CD14-positive monocyte (primary cell): ENCODE data around the gene PYGO2. TPM values are rescaled to one million over a fixed set of nuclear protein-coding genes. Genes with fewer than 3 reads are reported as not detected.

Experiments used
- DNase-seq, 3 donors: peaks; one replicate each; pipeline ENCODE4 v3.0.0-alpha.2; 2011 to 2022
- H2AFZ ChIP-seq: 2 replicates; pipeline ENCODE4 v1.6.0; 2012; ENCODE audit warnings: mild to moderate bottlenecking, low read depth, low read length, inconsistent platforms; ENCODE audit not compliant: insufficient read depth, poor library complexity, severe bottlenecking
- H3K27ac ChIP-seq, 2 donors: 1 replicate in 1 of 2; 2 replicates in 1 of 2; pipeline ENCODE4 v1.5.1; 2012 to 2013; ENCODE audit warnings: low read length in 2 of 2, control low read depth in 1 of 2, inconsistent platforms in 1 of 2, low read depth in 1 of 2, mild to moderate bottlenecking in 1 of 2
- H3K27me3 ChIP-seq, 2 donors: one replicate each; pipeline versions ENCODE4 v1.6.0 to v1.6.1; 2011 to 2013; ENCODE audit warnings: low read length in 2 of 2; ENCODE audit not compliant: control insufficient read depth in 2 of 2, insufficient read depth in 2 of 2
- H3K36me3 ChIP-seq, 2 donors: replicated peaks in 1 of 2; 1 replicate in 1 of 2; 2 replicates in 1 of 2; pipeline versions ENCODE4 v1.5.1 to v1.6.1; 2012 to 2013; ENCODE audit warnings: low read length in 2 of 2, control low read depth in 1 of 2, inconsistent platforms in 1 of 2, mild to moderate bottlenecking in 1 of 2; ENCODE audit not compliant: insufficient read depth in 2 of 2, control insufficient read depth in 1 of 2
- H3K4me1 ChIP-seq, 2 donors: 1 replicate in 1 of 2; 2 replicates in 1 of 2; pipeline versions ENCODE4 v1.5.1 to v1.6.1; 2012 to 2013; ENCODE audit warnings: low read length in 2 of 2, control low read depth in 1 of 2, inconsistent platforms in 1 of 2, mild to moderate bottlenecking in 1 of 2, moderate library complexity in 1 of 2; ENCODE audit not compliant: insufficient read depth in 2 of 2, control insufficient read depth in 1 of 2
- H3K4me2 ChIP-seq: replicated peaks from 2 replicates; pipeline ENCODE3; 2012; ENCODE audit warnings: low read length, moderate library complexity, mild to moderate bottlenecking; ENCODE audit not compliant: poor library complexity, severe bottlenecking; ENCODE audit errors: extremely low read depth
- H3K4me3 ChIP-seq, 3 experiments: fragments of 200-600 bp in 1 of 3; sonication (generic) in 1 of 3; replicated peaks in 1 of 3; 1 replicate in 2 of 3; 2 replicates in 1 of 3; pipeline ENCODE4 v1.5.1; 2011 to 2013; ENCODE audit warnings: low read length in 3 of 3, mild to moderate bottlenecking in 3 of 3, control low read depth in 2 of 3, low read depth in 2 of 3, inconsistent platforms in 1 of 3, moderate library complexity in 1 of 3
- H3K79me2 ChIP-seq: 2 replicates; pipeline ENCODE4 v1.6.0; 2012; ENCODE audit warnings: mild to moderate bottlenecking, control low read depth, inconsistent platforms, low read length, moderate library complexity; ENCODE audit not compliant: insufficient read depth
- H3K9ac ChIP-seq: 2 replicates; pipeline ENCODE4 v1.6.0; 2017; ENCODE audit warnings: low read length, mild to moderate bottlenecking; ENCODE audit not compliant: insufficient read depth, poor library complexity, severe bottlenecking
- H3K9me3 ChIP-seq, 2 donors: replicated peaks in 1 of 2; 1 replicate in 1 of 2; 2 replicates in 1 of 2; pipeline versions ENCODE4 v1.5.1 to v1.6.1; 2012 to 2013; ENCODE audit warnings: low read length in 2 of 2, control low read depth in 1 of 2; ENCODE audit not compliant: control insufficient read depth in 1 of 2, insufficient read depth in 1 of 2
- H4K20me1 ChIP-seq: 2 replicates; pipeline ENCODE4 v1.6.0; 2012; ENCODE audit warnings: mild to moderate bottlenecking, low read length, control low read depth, moderate library complexity; ENCODE audit not compliant: insufficient read depth
- H3K27ac Mint-ChIP-seq, 7 donors: one replicate each; pipeline ENCODE4 v1.8.0; 2020; ENCODE audit warnings: mild to moderate bottlenecking in 7 of 7, mixed read lengths in 7 of 7, moderate library complexity in 6 of 7, inconsistent platforms in 2 of 7
- H3K27me3 Mint-ChIP-seq, 3 donors: one replicate each; pipeline ENCODE4 v1.8.0; 2021 to 2022; ENCODE audit warnings: low read depth in 3 of 3, mild to moderate bottlenecking in 3 of 3, mixed read lengths in 3 of 3, moderate library complexity in 3 of 3, inconsistent platforms in 1 of 3
- H3K36me3 Mint-ChIP-seq, 2 donors: one replicate each; pipeline ENCODE4 v1.8.0; 2020; ENCODE audit warnings: mixed read lengths in 2 of 2, inconsistent platforms in 1 of 2, mild to moderate bottlenecking in 1 of 2
- H3K4me1 Mint-ChIP-seq: one replicate; pipeline ENCODE4 v1.8.0; 2020; ENCODE audit warnings: mild to moderate bottlenecking, mixed read lengths
- H3K4me3 Mint-ChIP-seq, 2 donors: one replicate each; pipeline ENCODE4 v1.8.0; 2020; ENCODE audit warnings: mild to moderate bottlenecking in 2 of 2, mixed read lengths in 2 of 2, moderate library complexity in 1 of 2
- H3K9me3 Mint-ChIP-seq, 7 donors: one replicate each; pipeline ENCODE4 v1.8.0; 2020 to 2022; ENCODE audit warnings: mixed read lengths in 7 of 7, mild to moderate bottlenecking in 6 of 7, moderate library complexity in 6 of 7, inconsistent platforms in 2 of 7
- WGBS: methylation state at CpG from one replicate; pipeline ENCODE4 v1.1.5; 2013; ENCODE audit warnings: missing lambda C conversion rate; ENCODE audit not compliant: insufficient coverage; 5-methylcytosine and 5-hydroxymethylcytosine counted together
- intact Hi-C, 2 donors: fragments of 100-400 bp; cut with micrococcal nuclease; formaldehyde crosslinking; loops; one replicate each; pipeline versions ENCODE4 v1.15.0 to v1.15.1; 2023
- polyA plus RNA-seq, 3 donors: library from polyadenylated mRNA; depleted of rRNA in 1 of 3; unstranded in 2 of 3; stranded (reverse) in 1 of 3; fragments of 300-500 nt in 2 of 3; fragments of >200 nt in 1 of 3; fragmentation: Illumina TruSeq in 2 of 3; gene quantifications; 1 replicate in 2 of 3; 2 replicates in 1 of 3; pipeline ENCODE4 v1.2.3, GENCODE V29; 2012 to 2021
- TF ChIP-seq, protein P1 (sequence below): fragments of 200-600 bp; IDR thresholded peaks from one replicate; pipeline ENCODE4 v1.8.0; 2022; ENCODE audit warnings: antibody characterized with exemption, mild to moderate bottlenecking

PYGO2 gene
- polyA plus RNA-seq, 3 donors: 8.2 to 12.5 (median 12.0) TPM

DNA sequence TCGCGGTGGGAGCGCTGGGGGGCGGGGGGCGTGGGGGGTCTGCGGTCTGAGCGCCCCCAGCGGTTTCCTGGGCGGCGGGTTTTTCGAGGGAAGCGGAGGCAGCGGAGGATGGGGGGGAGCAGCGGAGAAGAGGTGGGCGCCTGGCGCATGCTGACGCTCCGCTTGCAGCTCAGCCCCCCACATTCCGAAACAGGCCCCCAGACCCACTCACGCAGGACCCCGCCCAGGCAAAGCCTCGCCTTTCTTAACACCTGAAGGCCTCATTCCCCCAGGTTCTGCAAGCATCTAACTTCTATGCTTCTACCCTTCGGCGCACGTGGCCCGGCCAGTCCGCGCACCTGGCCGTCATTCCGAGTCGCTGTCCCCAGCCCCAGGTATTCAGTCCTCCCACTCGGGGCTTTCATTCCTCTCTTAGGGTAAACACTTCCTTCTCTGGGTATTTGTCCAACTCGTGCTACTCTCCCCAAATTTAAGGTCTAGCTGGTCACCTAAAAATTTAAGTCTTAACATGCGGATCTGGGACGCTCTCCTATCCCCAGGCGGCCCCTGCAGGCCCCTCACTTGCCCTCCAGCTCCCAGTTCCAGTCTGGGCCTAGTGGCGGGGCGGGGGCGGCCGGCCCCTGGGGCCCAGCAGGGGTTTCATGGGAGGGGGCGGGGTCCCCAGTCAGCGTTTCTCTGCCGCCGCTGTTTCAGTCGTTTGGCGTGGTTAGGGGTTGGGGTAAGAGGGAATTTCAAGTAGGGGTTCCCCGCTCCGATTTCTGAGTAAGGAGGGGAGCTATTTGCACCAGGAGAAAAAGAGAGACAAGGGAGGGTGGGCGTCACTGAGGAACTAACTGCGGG is 38.2 kb upstream of the PYGO2 start:
- WGBS: 0% methylated on average over 30 of the region's 50 CpGs
- H3K4me2 ChIP-seq: peak overlapping the region; percentile 90
- H3K9me3 Mint-ChIP-seq: no peaks in the 10 kb centered on the region
- H3K79me2 ChIP-seq: peaks cover 50% of the 10 kb centered on the region
- peaks cover 51% of the 10 kb centered on the region for H3K4me1 Mint-ChIP-seq
- peaks cover 0 to 4% (median under 1%) of the 10 kb centered on the region in 3 donors for H3K27me3 Mint-ChIP-seq
- peaks cover 0 to 3% of the 10 kb centered on the region in 2 donors for H3K36me3 Mint-ChIP-seq
- H3K36me3 ChIP-seq: no peaks in the 10 kb centered on the region
- H3K9me3 ChIP-seq: no peaks in the 10 kb centered on the region
- peak overlapping the region; percentile 67 to 98 (median 77) for H3K4me3 ChIP-seq
- TF ChIP-seq, protein P1, sequence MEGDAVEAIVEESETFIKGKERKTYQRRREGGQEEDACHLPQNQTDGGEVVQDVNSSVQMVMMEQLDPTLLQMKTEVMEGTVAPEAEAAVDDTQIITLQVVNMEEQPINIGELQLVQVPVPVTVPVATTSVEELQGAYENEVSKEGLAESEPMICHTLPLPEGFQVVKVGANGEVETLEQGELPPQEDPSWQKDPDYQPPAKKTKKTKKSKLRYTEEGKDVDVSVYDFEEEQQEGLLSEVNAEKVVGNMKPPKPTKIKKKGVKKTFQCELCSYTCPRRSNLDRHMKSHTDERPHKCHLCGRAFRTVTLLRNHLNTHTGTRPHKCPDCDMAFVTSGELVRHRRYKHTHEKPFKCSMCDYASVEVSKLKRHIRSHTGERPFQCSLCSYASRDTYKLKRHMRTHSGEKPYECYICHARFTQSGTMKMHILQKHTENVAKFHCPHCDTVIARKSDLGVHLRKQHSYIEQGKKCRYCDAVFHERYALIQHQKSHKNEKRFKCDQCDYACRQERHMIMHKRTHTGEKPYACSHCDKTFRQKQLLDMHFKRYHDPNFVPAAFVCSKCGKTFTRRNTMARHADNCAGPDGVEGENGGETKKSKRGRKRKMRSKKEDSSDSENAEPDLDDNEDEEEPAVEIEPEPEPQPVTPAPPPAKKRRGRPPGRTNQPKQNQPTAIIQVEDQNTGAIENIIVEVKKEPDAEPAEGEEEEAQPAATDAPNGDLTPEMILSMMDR: no peak
- peaks cover 12% of the 10 kb centered on the region for H4K20me1 ChIP-seq
- H2AFZ ChIP-seq: peak overlapping the region; percentile 72
- H3K27me3 ChIP-seq: no peaks in the 10 kb centered on the region
- peak overlapping the region; percentile 87 to 95 for H3K27ac ChIP-seq
- no peak for DNase-seq
- intact Hi-C loops: loop anchor here (2.0 to 5.0 kb wide), 4 partner anchors 17 to 63 kb away; partner anchors contain the start of genes PYGO2 (in 2 of the 2), ADAM15 (in 1 of the 2) and EFNA4 (in 1 of the 2)
- H3K27ac Mint-ChIP-seq: peak overlapping the region; percentile 55 to 94 (median 84)
- H3K4me3 Mint-ChIP-seq: peak overlapping the region; percentile 94 to 96
- H3K4me1 ChIP-seq: peaks cover 60 to 71% of the 10 kb centered on the region in 2 donors
- peak overlapping the region; percentile 38 for H3K9ac ChIP-seq

DNA sequence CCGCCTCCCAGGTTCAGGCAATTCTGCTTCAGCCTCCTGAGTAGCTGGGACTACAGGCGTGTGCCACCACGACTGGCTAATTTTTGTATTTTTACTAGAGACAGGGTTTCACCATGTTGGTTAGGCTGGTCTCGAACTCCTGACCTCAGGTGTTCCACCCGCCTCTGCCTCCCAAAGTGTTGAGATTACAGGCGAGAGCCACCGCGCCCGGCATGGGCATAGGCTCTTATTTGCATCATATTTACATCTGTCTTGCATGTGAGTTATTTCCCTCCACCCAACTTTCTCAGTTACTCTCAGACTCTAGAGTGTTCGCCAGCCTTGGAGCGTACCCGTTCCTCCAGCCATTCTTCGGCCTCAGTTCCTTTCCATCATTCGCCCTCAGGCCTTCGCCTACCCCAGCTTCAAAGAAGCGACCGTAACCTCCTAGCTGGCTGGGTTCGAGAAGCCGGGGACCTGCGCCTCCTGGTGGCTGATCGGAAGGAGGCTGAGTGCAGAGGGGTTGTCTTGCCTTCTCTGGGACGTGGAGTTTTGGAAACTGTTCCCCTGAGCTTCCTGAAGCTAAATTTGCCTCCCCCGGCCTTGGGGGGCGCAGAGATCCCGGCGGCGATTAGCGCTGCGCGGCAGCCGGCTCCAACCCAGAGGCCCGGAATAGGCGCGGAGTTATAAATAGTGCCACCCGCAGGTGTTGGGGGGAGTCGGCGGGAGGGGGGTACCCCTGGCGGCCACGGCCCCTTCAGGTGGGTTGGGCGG is 37.4 kb upstream of the PYGO2 start:
- no peaks in the 10 kb centered on the region for H3K9me3 Mint-ChIP-seq
- peaks cover 0 to 3% of the 10 kb centered on the region in 2 donors for H3K36me3 Mint-ChIP-seq
- peak overlapping the region; percentile 77 to 84 for H3K4me3 Mint-ChIP-seq
- 12% methylated on average over 27 of the region's 40 CpGs for WGBS
- H3K27me3 Mint-ChIP-seq: peaks cover 2 to 4% (median 2%) of the 10 kb centered on the region in 3 donors
- Histone ChIP-seq H3K4me3 (peak overlapping the region; percentile 3 to 98 (median 67)), H3K36me3 (no peaks in the 10 kb centered on the region), H3K9me3 (no peaks in the 10 kb centered on the region), H3K4me2 (peak overlapping the region; percentile 90), H3K27ac (no peak overlapping the region), H3K79me2 (peaks cover 42% of the 10 kb centered on the region), H3K9ac (peak overlapping the region; percentile 19), H3K27me3 (no peaks in the 10 kb centered on the region), H2AFZ (peak overlapping the region; percentile 72), H4K20me1 (peaks cover 12% of the 10 kb centered on the region), H3K4me1 (peaks cover 55 to 65% of the 10 kb centered on the region in 2 donors)
- DNase-seq: peak in 2 of 3 donors; percentile 52 to 59
- intact Hi-C loops: no loop called here
- TF ChIP-seq, protein P1: peak; percentile 84
- H3K4me1 Mint-ChIP-seq: peaks cover 51% of the 10 kb centered on the region
- H3K27ac Mint-ChIP-seq: peak overlapping the region in 4 of 7 donors; percentile 30 to 87 (median 64)
